HEK293 (cell line): ENCODE measurements around the gene INTS13.
A peak's percentile ranks its signal among the peaks of the same experiment; 100 is the strongest.

Experiments
- CTCF ChIA-PET: fragments of 350-600 bp; formaldehyde crosslinking; extraction: SDS; loops from one replicate; lab custom pipeline; 2021; ENCODE audit warnings: antibody characterized with exemption; lab: Yijun Ruan, JAX
- POLR2A ChIA-PET: fragments of 300-600 bp; formaldehyde crosslinking; extraction: SDS; loops from one replicate; lab custom pipeline; 2020; ENCODE audit warnings: antibody characterized with exemption, inconsistent platforms; lab: Yijun Ruan, JAX
- H3K27ac ChIP-seq: fragments of 200-500 bp; sonication (Bioruptor generic); 2 replicates; pipeline ENCODE4 v1.5.1; 2014; ENCODE audit warnings: low read depth, low read length, control low read depth, inconsistent platforms; ENCODE audit errors: extremely low read depth
- H3K36me3 ChIP-seq, 2 experiments: fragments of 200-500 bp in 1 of 2; sonication (Bioruptor generic) in 1 of 2; 1 replicate in 1 of 2; 2 replicates in 1 of 2; pipeline ENCODE4 v1.5.1; 2014 to 2017; ENCODE audit warnings: inconsistent platforms in 2 of 2, low read length in 2 of 2; ENCODE audit not compliant: control insufficient read depth in 2 of 2, insufficient read depth in 1 of 2
- H3K4me1 ChIP-seq: fragments of 200-500 bp; sonication (Bioruptor generic); 2 replicates; pipeline ENCODE4 v1.5.1; 2014; ENCODE audit warnings: mild to moderate bottlenecking, low read length, inconsistent platforms; ENCODE audit not compliant: control insufficient read depth, insufficient read depth
- H3K4me3 ChIP-seq: 2 replicates; pipeline ENCODE4 v1.5.1; 2011; ENCODE audit warnings: low read depth, mild to moderate bottlenecking, control low read depth, low read length, moderate library complexity
- H3K9me3 ChIP-seq: fragments of 200-500 bp; sonication (Bioruptor generic); 2 replicates; pipeline ENCODE4 v1.5.1; 2014; ENCODE audit warnings: low read depth, low read length, inconsistent platforms; ENCODE audit not compliant: control insufficient read depth, insufficient read depth
- BCL11B ChIP-seq: fragments of 450-650 bp; formaldehyde crosslinking; IDR thresholded peaks from 2 replicates; pipeline ENCODE4 v1.5.1; 2016; ENCODE audit warnings: low read depth, missing biosample characterization, missing genetic modification characterization
- BCL6B ChIP-seq: fragments of 450-650 bp; formaldehyde crosslinking; IDR thresholded peaks from 2 replicates; pipeline ENCODE4 v1.5.1; 2017; ENCODE audit warnings: missing biosample characterization, missing genetic modification characterization
- CTCF ChIP-seq: fragments of 450-650 bp; formaldehyde crosslinking; IDR thresholded peaks from 2 replicates; pipeline ENCODE4 v1.5.1; 2016; ENCODE audit warnings: missing biosample characterization, missing genetic modification characterization
- INSM2 ChIP-seq: fragments of 450-650 bp; formaldehyde crosslinking; IDR thresholded peaks from 2 replicates; pipeline ENCODE4 v1.5.1; 2016; ENCODE audit warnings: missing biosample characterization, missing genetic modification characterization
- OSR2 ChIP-seq: fragments of 450-650 bp; formaldehyde crosslinking; IDR thresholded peaks from 2 replicates; pipeline ENCODE4 v1.5.1; 2016; ENCODE audit warnings: missing biosample characterization, missing genetic modification characterization
- RBAK ChIP-seq: fragments of 450-650 bp; formaldehyde crosslinking; IDR thresholded peaks from 2 replicates; pipeline ENCODE4 v1.5.1; 2016; ENCODE audit warnings: missing biosample characterization, missing genetic modification characterization
- ZBTB21 ChIP-seq: fragments of 450-650 bp; formaldehyde crosslinking; IDR thresholded peaks from 2 replicates; pipeline ENCODE4 v1.5.1; 2017; ENCODE audit warnings: missing biosample characterization, missing genetic modification characterization
- ZEB2 ChIP-seq: fragments of 450-650 bp; formaldehyde crosslinking; IDR thresholded peaks from 2 replicates; pipeline ENCODE4 v1.5.1; 2016; ENCODE audit warnings: missing biosample characterization, missing genetic modification characterization
- ZNF121 ChIP-seq: fragments of 450-650 bp; formaldehyde crosslinking; IDR thresholded peaks from 2 replicates; pipeline ENCODE4 v1.5.1; 2016; ENCODE audit warnings: missing biosample characterization, missing genetic modification characterization
- ZNF146 ChIP-seq: fragments of 450-650 bp; formaldehyde crosslinking; IDR thresholded peaks from 2 replicates; pipeline ENCODE4 v1.5.1; 2016; ENCODE audit warnings: missing biosample characterization, missing genetic modification characterization
- ZNF394 ChIP-seq: fragments of 450-650 bp; formaldehyde crosslinking; IDR thresholded peaks from 2 replicates; pipeline ENCODE4 v1.5.1; 2016; ENCODE audit warnings: missing biosample characterization, missing genetic modification characterization, mild to moderate bottlenecking, moderate library complexity, borderline replicate concordance
- ZNF501 ChIP-seq: fragments of 450-650 bp; formaldehyde crosslinking; IDR thresholded peaks from 2 replicates; pipeline ENCODE4 v1.5.1; 2016; ENCODE audit warnings: missing biosample characterization, missing genetic modification characterization
- ZNF558 ChIP-seq: fragments of 450-650 bp; formaldehyde crosslinking; IDR thresholded peaks from 2 replicates; pipeline ENCODE4 v1.5.1; 2016; ENCODE audit warnings: missing biosample characterization, missing genetic modification characterization
- ZNF629 ChIP-seq: fragments of 450-650 bp; formaldehyde crosslinking; IDR thresholded peaks from 2 replicates; pipeline ENCODE4 v1.5.1; 2017; ENCODE audit warnings: missing biosample characterization, missing genetic modification characterization
- ZNF701 ChIP-seq: fragments of 450-650 bp; formaldehyde crosslinking; IDR thresholded peaks from 2 replicates; pipeline ENCODE4 v1.5.1; 2016; ENCODE audit warnings: missing biosample characterization, missing genetic modification characterization
- ZNF776 ChIP-seq: fragments of 450-650 bp; formaldehyde crosslinking; IDR thresholded peaks from 2 replicates; pipeline ENCODE4 v1.5.0; 2017; ENCODE audit warnings: missing biosample characterization, missing genetic modification characterization, borderline replicate concordance

The INTS13 gene

GRCh38 chr12:26918321-26919215, 19.2 kb downstream of the INTS13 start:
- POLR2A ChIA-PET, result no interaction called here
- TF ChIP-seq CTCF (tag by site-specific recombination) (0 out of 2 replicates have a peak, but pooled peaks have one; percentile 11), ZNF146 (tag by site-specific recombination) (no peak), ZBTB21 (tag by site-specific recombination) (no peak), ZNF394 (0 out of 2 replicates have a peak, but pooled peaks have one; percentile 21), BCL6B (tag by site-specific recombination) (no peak), ZNF558 (no peak), ZNF701 (no peak), ZEB2 (tag by site-specific recombination) (no peak), ZNF121 (tag by site-specific recombination) (peak; percentile 36; the same call in 1 of the 2 replicates), ZNF501 (no peak), INSM2 (tag by site-specific recombination) (no peak)
- Histone ChIP-seq H3K4me3 (no peak overlapping the region), H3K9me3 (no peaks in the 10 kb centered on the region), H3K4me1 (no peaks in the 10 kb centered on the region), H3K36me3 (peaks cover 51 to 52% of the 10 kb centered on the region in 2 experiments), H3K27ac (no peak overlapping the region)
- CTCF ChIA-PET, result interaction anchor here (0.6 to 1.9 kb wide), 8 partner anchors 8 to 225 kb away, joined by 3 to 10 read pairs (median 3); no protein-coding TSS in a partner anchor

GRCh38 chr12:26906704-26907103, 31.1 kb downstream of the INTS13 start:
- H3K4me3 ChIP-seq, result no peak overlapping the region
- ChIA-PET CTCF (no interaction called here), POLR2A (no interaction called here)
- no peak overlapping the region for H3K27ac ChIP-seq
- no peaks in the 10 kb centered on the region for H3K4me1 ChIP-seq
- no peaks in the 10 kb centered on the region for H3K9me3 ChIP-seq
- H3K36me3 ChIP-seq, result peaks cover 51 to 53% of the 10 kb centered on the region in 2 experiments
- no peak for TF ChIP-seq OSR2 (tag by site-specific recombination)

GRCh38 chr12:26906024-26906423, 31.8 kb downstream of the INTS13 start:
- no peak for TF ChIP-seq RBAK
- no peak for TF ChIP-seq ZNF776
- TF ChIP-seq ZNF629 (tag by site-specific recombination), result no peak
- no peak for TF ChIP-seq BCL11B (tag by site-specific recombination)
- H3K27ac ChIP-seq, result no peak overlapping the region
- no peaks in the 10 kb centered on the region for H3K9me3 ChIP-seq
- peaks cover 44 to 49% of the 10 kb centered on the region in 2 experiments for H3K36me3 ChIP-seq
- H3K4me3 ChIP-seq, result no peak overlapping the region
- CTCF ChIA-PET, result no interaction called here
- no peaks in the 10 kb centered on the region for H3K4me1 ChIP-seq
- POLR2A ChIA-PET, result no interaction called here
